H1 (cell line): Measurements from ENCODE around the gene ZHX3.

ENCODE experiments used
- CTCF ChIP-seq, 3 experiments: IDR thresholded peaks; 1 replicate in 2 of 3; 2 replicates in 1 of 3; pipeline versions ENCODE4 v1.5.1 to v1.6.1; 2011; ENCODE audit warnings: low read length in 3 of 3, mild to moderate bottlenecking in 3 of 3, inconsistent platforms in 2 of 3, low read depth in 1 of 3, moderate library complexity in 1 of 3; ENCODE audit not compliant: insufficient read depth in 1 of 3; ENCODE audit errors: control extremely low read depth in 1 of 3
- RAD21 ChIP-seq, 2 experiments: IDR thresholded peaks in 1 of 2; conservative IDR thresholded peaks in 1 of 2; 2 replicates each; pipeline ENCODE4 v1.6.1; 2011; ENCODE audit warnings: low read depth in 2 of 2, low read length in 2 of 2, improper control_type of control experiment in 1 of 2, inconsistent platforms in 1 of 2, mild to moderate bottlenecking in 1 of 2, moderate library complexity in 1 of 2
- RFX5 ChIP-seq: IDR thresholded peaks from 2 replicates; pipeline ENCODE4 v1.6.1; 2011; ENCODE audit warnings: low read depth, low read length, improper control_type of control experiment, borderline replicate concordance
- ZNF274 ChIP-seq: IDR thresholded peaks from 2 replicates; pipeline ENCODE4 v1.7.0; 2012; ENCODE audit warnings: low read length, borderline replicate concordance; ENCODE audit errors: extremely low read depth
- TF ChIP-seq, protein P1 (sequence below): IDR thresholded peaks from 2 replicates; pipeline ENCODE4 v1.6.1; 2012; ENCODE audit warnings: low read length, inconsistent platforms

DNA sequence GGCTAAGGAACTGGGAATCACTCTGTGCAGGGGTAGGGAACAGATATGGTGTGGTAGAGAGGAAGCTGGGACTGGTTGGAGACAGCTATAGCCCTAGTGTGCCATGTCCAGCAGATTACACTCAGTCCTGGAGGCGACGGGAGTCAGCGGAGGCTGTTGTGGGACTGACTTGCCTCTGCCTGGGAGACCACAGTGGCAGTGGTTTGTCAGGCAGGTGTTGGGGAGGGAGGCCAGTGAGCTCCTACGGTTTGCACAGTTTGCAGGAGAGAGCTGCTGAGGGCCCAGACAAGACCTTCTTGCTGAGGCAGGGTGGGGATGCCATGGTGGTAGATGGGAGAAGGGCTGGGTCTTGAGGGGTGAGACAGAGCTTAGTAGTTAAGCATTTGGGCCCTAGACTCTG, 175.3 kb downstream of the ZHX3 start:
- TF ChIP-seq RFX5 = no peak
- no peak for TF ChIP-seq ZNF274
- TF ChIP-seq CTCF (IDR thresholded peaks at IDR 0.05; ENCODE audit: control extremely low read depth in 1 of 3, insufficient read depth in 1 of 3, low read depth in 1 of 3, low read length in 3 of 3) = no peak
- no peak for TF ChIP-seq RAD21 (IDR thresholded peaks at IDR 0.05 in 1 of 2, conservative IDR thresholded peaks at IDR 0.05 in 1 of 2; ENCODE audit: low read depth in 2 of 2, low read length in 2 of 2)
- TF ChIP-seq, protein P1, sequence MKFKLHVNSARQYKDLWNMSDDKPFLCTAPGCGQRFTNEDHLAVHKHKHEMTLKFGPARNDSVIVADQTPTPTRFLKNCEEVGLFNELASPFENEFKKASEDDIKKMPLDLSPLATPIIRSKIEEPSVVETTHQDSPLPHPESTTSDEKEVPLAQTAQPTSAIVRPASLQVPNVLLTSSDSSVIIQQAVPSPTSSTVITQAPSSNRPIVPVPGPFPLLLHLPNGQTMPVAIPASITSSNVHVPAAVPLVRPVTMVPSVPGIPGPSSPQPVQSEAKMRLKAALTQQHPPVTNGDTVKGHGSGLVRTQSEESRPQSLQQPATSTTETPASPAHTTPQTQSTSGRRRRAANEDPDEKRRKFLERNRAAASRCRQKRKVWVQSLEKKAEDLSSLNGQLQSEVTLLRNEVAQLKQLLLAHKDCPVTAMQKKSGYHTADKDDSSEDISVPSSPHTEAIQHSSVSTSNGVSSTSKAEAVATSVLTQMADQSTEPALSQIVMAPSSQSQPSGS = no peak
